RWPE2 (cell line): ENCODE data around the gene GORASP2.

Experiments
- ATAC-seq: fragments of 200-7000 bp; cut with Tn5 transposase; 3 replicates; pipeline ENCODE4 v1.9.1; 2021; ENCODE audit warnings: low read depth
- DNase-seq: peaks from one replicate; pipeline ENCODE4 v3.0.0-alpha.2; 2020; ENCODE audit warnings: low spot score
- H3K27ac ChIP-seq: fragments of 450-650 bp; 2 replicates; pipeline ENCODE4 v1.5.1; 2017; ENCODE audit warnings: mild to moderate bottlenecking; ENCODE audit not compliant: poor library complexity, severe bottlenecking
- H3K27me3 ChIP-seq: fragments of 250-450 bp; sonication (Bioruptor Pico); 2 replicates; pipeline ENCODE4 v1.5.1; 2021; ENCODE audit warnings: mild to moderate bottlenecking, moderate library complexity; ENCODE audit not compliant: insufficient read depth, poor library complexity, severe bottlenecking
- H3K36me3 ChIP-seq: fragments of 250-450 bp; sonication (Bioruptor Pico); 2 replicates; pipeline ENCODE4 v1.5.1; 2020; ENCODE audit warnings: low read depth, mild to moderate bottlenecking, moderate library complexity
- H3K4me1 ChIP-seq: fragments of 250-450 bp; sonication (Bioruptor Pico); 2 replicates; pipeline ENCODE4 v1.5.1; 2021; ENCODE audit warnings: mild to moderate bottlenecking, moderate library complexity; ENCODE audit not compliant: insufficient read depth, poor library complexity, severe bottlenecking
- H3K4me3 ChIP-seq: fragments of 250-450 bp; sonication (Bioruptor Pico); 2 replicates; pipeline ENCODE4 v1.5.1; 2021; ENCODE audit warnings: mild to moderate bottlenecking, moderate library complexity; ENCODE audit not compliant: severe bottlenecking
- H3K9me3 ChIP-seq: fragments of 250-450 bp; sonication (Bioruptor Pico); 2 replicates; pipeline ENCODE4 v1.5.1; 2021; ENCODE audit warnings: mild to moderate bottlenecking, moderate library complexity; ENCODE audit not compliant: severe bottlenecking
- CTCF ChIP-seq: fragments of 450-650 bp; IDR thresholded peaks from one replicate; pipeline ENCODE4 v1.5.1; 2017; ENCODE audit warnings: mild to moderate bottlenecking, moderate library complexity; ENCODE audit not compliant: poor library complexity, severe bottlenecking

GORASP2 gene

GRCh38 chr2:170930131-170930990 is 1.3 kb downstream of the GORASP2 start:
- peak overlapping the region; percentile 72 for H3K27ac ChIP-seq

GRCh38 chr2:170930991-170931266 is 1.9 kb downstream of the GORASP2 start:
- H3K36me3 ChIP-seq = peaks cover 39% of the 10 kb centered on the region
- H3K4me3 ChIP-seq = peak overlapping the region; percentile 80
- DNase-seq (no peak), ATAC-seq (no peak)
- no peaks in the 10 kb centered on the region for H3K27me3 ChIP-seq
- H3K4me1 ChIP-seq = peaks cover 5% of the 10 kb centered on the region
- TF ChIP-seq CTCF = no peak
- H3K27ac ChIP-seq = peak overlapping the region; percentile 72
- no peaks in the 10 kb centered on the region for H3K9me3 ChIP-seq

More at GRCh38 chr2:170930131-170930990, 1.3 kb downstream of the GORASP2 start:
- no peak for TF ChIP-seq CTCF
- no peaks in the 10 kb centered on the region for H3K27me3 ChIP-seq
- no peak for DNase-seq
- H3K36me3 ChIP-seq = peaks cover 34% of the 10 kb centered on the region
- H3K9me3 ChIP-seq = no peaks in the 10 kb centered on the region
- ATAC-seq = peak; percentile 44
- peaks cover 5% of the 10 kb centered on the region for H3K4me1 ChIP-seq
- H3K4me3 ChIP-seq = peak overlapping the region; percentile 80

DNA sequence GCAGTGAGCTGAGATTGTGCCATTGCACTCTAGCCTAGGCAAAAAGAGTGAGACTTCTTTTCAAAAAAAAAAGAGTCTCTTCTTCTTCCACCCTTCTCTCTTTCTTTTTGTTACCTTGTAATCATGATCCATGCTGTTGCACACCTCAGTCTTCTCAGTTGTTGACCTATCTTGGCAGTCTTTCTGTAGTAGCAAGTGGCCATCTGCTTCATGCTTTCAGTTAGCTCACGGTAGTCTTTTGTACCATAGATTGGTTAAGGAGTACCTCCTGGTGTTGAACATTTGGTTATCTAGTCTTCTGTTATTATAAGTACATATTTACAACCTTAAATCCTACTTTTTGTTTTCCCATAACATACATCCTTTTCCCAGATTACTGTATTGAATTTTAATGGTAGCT is 3.1 kb downstream of the GORASP2 start:
- peaks cover 5% of the 10 kb centered on the region for H3K4me1 ChIP-seq
- H3K27ac ChIP-seq = no peak overlapping the region
- no peak overlapping the region for H3K4me3 ChIP-seq
- no peak for DNase-seq
- no peak for ATAC-seq
- H3K27me3 ChIP-seq = no peaks in the 10 kb centered on the region
- H3K9me3 ChIP-seq = no peaks in the 10 kb centered on the region
- peaks cover 50% of the 10 kb centered on the region for H3K36me3 ChIP-seq
- TF ChIP-seq CTCF = no peak

GRCh38 chr2:170932948-170933347 is 3.9 kb downstream of the GORASP2 start:
- H3K4me3 ChIP-seq = no peak overlapping the region
- TF ChIP-seq CTCF = no peak
- no peaks in the 10 kb centered on the region for H3K9me3 ChIP-seq
- DNase-seq (no peak), ATAC-seq (no peak)
- H3K4me1 ChIP-seq = peaks cover 2% of the 10 kb centered on the region
- H3K27ac ChIP-seq = no peak overlapping the region
- peaks cover 58% of the 10 kb centered on the region for H3K36me3 ChIP-seq
- no peaks in the 10 kb centered on the region for H3K27me3 ChIP-seq

GRCh38 chr2:170937709-170938379 is 8.8 kb downstream of the GORASP2 start:
- no peaks in the 10 kb centered on the region for H3K9me3 ChIP-seq
- ATAC-seq = no peak
- TF ChIP-seq CTCF = no peak
- H3K36me3 ChIP-seq = peaks cover 60% of the 10 kb centered on the region
- H3K27ac ChIP-seq = no peak overlapping the region
- no peak overlapping the region for H3K4me3 ChIP-seq
- no peak for DNase-seq
- H3K4me1 ChIP-seq = peaks cover 2% of the 10 kb centered on the region
- H3K27me3 ChIP-seq = no peaks in the 10 kb centered on the region
